ENCODE data around the gene CTBP2. TPM values are rescaled to one million over a fixed set of nuclear protein-coding genes. Genes with fewer than 3 reads are reported as not detected.

Gene CTBP2
- total RNA-seq, 1 experiment from 2014 or later, result 77.8 TPM

DNA sequence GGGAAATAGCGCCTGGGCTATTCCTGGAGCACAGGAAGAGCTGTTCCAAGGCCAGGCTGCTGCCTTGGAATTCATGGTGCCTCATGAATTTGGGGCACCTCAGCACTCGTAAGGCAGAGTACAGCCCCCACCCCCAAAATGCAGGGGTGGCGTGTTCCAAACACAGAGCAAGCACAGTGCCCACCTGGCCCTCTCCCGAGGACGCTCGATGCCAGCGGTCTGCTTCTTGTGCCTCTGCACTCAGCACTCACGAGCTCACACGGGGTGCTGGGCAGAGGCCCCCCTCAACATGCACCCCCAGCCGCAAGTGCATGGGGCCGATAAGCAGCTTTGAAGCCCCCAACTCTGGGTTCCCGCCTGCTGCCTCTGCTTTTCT, 158.3 kb downstream of the CTBP2 start:
- TF ChIP-seq EZH2 (IDR thresholded peaks at IDR 0.05; ENCODE audit: borderline replicate concordance, low read depth, low read length, poor library complexity, severe bottlenecking), result no peak
- TF ChIP-seq, protein P1, sequence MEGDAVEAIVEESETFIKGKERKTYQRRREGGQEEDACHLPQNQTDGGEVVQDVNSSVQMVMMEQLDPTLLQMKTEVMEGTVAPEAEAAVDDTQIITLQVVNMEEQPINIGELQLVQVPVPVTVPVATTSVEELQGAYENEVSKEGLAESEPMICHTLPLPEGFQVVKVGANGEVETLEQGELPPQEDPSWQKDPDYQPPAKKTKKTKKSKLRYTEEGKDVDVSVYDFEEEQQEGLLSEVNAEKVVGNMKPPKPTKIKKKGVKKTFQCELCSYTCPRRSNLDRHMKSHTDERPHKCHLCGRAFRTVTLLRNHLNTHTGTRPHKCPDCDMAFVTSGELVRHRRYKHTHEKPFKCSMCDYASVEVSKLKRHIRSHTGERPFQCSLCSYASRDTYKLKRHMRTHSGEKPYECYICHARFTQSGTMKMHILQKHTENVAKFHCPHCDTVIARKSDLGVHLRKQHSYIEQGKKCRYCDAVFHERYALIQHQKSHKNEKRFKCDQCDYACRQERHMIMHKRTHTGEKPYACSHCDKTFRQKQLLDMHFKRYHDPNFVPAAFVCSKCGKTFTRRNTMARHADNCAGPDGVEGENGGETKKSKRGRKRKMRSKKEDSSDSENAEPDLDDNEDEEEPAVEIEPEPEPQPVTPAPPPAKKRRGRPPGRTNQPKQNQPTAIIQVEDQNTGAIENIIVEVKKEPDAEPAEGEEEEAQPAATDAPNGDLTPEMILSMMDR (conservative IDR thresholded peaks at IDR 0.05; ENCODE audit: low read depth, low read length), result no peak
- Histone ChIP-seq H3K36me3 (ENCODE audit: insufficient read depth, low read length, poor library complexity, severe bottlenecking) (peaks cover 35% of the 10 kb centered on the region), H3K27ac (ENCODE audit: low read depth, low read length, poor library complexity, severe bottlenecking) (no peak overlapping the region), H3K4me1 (ENCODE audit: insufficient read depth, low read length, poor library complexity, severe bottlenecking) (no peaks in the 10 kb centered on the region), H3K27me3 (replicated peaks; ENCODE audit: insufficient read depth, low read depth, low read length, poor library complexity) (no peaks in the 10 kb centered on the region), H3K4me3 (ENCODE audit: low read depth, low read length, poor library complexity, severe bottlenecking) (no peak overlapping the region), H3K9me3 (ENCODE audit: low read depth, low read length, poor library complexity, severe bottlenecking) (no peaks in the 10 kb centered on the region)
- BruUV-seq (replicated peaks), result no TSS peak
- CTCF ChIA-PET, result no interaction called here
- intact Hi-C loops (cut with micrococcal nuclease; ENCODE audit: unreplicated experiment), result no loop called here
- POLR2A ChIA-PET (ENCODE audit: low non-redundant PET), result no interaction called here
- DNase-seq (ENCODE audit: low spot score), result no peak

DNA sequence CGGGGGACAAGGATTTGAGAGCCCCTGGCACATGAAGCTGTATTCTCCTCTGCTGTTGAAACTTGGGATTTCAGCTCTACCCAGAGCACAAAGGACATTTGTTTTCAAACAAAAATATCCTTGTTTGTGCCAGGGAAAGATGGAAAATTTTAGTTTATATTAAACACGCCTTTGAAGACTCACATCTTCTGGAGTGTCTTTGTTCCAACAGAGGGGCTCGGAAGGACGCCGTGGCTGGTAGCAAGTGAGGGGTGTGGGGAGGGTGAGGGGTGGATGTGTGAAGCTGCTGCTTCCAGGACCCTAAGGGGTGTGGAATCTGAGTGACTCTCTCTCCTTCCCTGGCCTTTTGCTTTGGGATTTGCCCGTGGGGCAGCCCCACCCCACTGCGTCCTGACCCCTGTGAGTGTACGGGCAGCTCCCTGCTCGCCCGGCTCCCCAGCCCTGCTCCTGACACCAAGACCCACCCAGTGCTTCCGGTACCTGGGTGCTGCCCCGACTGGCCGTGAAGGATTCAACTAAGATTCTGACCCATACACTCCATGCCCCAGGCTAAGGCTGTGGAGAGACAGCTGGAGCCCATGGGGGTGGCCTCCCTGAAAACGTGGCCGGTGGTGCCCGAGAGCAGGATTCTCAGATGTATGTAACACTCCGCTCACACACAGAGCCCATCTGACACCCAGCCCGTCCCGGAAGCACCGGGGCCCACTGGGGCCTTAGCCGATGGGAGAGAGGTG, 158.9 kb downstream of the CTBP2 start:
- no peak for DNase-seq (ENCODE audit: low spot score)
- CTCF ChIA-PET, result interaction anchor here (0.5 kb wide), 1 partner anchor 27 kb away, joined by 3 read pairs; no protein-coding TSS in a partner anchor
- Histone ChIP-seq H3K27me3 (replicated peaks; ENCODE audit: insufficient read depth, low read depth, low read length, poor library complexity) (no peaks in the 10 kb centered on the region), H3K4me1 (ENCODE audit: insufficient read depth, low read length, poor library complexity, severe bottlenecking) (no peaks in the 10 kb centered on the region), H3K36me3 (ENCODE audit: insufficient read depth, low read length, poor library complexity, severe bottlenecking) (peaks cover 41% of the 10 kb centered on the region), H3K27ac (ENCODE audit: low read depth, low read length, poor library complexity, severe bottlenecking) (no peak overlapping the region), H3K9me3 (ENCODE audit: low read depth, low read length, poor library complexity, severe bottlenecking) (no peaks in the 10 kb centered on the region), H3K4me3 (ENCODE audit: low read depth, low read length, poor library complexity, severe bottlenecking) (no peak overlapping the region)
- POLR2A ChIA-PET (ENCODE audit: low non-redundant PET), result no interaction called here
- BruUV-seq (replicated peaks), result no TSS peak
- intact Hi-C loops (cut with micrococcal nuclease; ENCODE audit: unreplicated experiment), result no loop called here
- no peak for TF ChIP-seq EZH2 (IDR thresholded peaks at IDR 0.05; ENCODE audit: borderline replicate concordance, low read depth, low read length, poor library complexity, severe bottlenecking)
- TF ChIP-seq, protein P1 (conservative IDR thresholded peaks at IDR 0.05; ENCODE audit: low read depth, low read length), result no peak

DNA sequence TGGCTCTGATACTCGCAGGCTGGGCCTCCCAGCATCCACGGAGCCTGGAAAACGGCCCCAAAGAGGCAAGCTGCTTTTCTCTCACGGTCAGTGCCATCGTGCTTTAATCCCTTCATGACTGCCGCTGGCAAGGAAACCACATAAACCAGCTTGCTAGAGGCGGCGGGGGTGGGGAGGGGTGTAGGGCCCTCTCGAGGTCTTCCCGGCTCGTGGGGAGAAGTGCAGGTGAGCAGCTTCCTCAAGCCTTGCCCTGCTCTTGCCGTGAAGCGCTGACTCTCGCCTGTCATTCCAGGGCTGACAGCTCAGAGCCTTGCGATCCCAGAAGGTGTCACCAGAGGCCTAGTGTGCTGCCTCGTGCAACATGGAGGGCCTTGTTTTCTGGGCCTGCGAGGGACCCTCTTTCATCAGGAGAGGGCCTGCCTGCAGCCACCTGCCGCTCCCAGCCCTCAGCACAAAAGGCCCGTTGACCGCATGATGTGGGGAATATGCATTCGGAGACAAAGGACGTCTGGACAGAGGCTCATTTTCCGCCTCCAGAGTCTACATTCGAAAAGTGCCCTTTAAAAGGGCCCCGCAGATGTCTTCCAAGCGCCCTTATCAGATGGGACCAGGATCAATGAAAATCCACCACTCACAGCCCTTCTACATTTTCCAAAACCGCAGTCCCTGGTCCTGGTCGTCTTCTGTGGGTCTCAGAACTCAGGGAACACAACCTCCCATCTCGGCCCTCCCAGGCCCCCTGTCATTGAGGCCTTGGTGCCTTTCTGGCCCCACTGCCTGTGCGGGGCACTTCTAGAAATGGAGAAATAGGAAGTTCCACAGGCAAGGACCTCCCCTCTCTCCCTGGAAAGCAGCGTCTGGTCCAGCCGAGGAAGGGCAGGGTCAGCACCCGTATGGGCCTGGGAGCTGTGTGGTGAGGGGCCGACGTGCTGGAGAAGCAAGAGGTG, 159.7 kb downstream of the CTBP2 start:
- TF ChIP-seq, protein P1 (conservative IDR thresholded peaks at IDR 0.05; ENCODE audit: low read depth, low read length), result peak; percentile 30
- no peak for TF ChIP-seq EZH2 (IDR thresholded peaks at IDR 0.05; ENCODE audit: borderline replicate concordance, low read depth, low read length, poor library complexity, severe bottlenecking)
- BruUV-seq (replicated peaks), result no TSS peak
- CTCF ChIA-PET, result interaction anchor here (0.5 to 0.7 kb wide), 3 partner anchors 24 to 154 kb away, joined by 3 to 7 read pairs (median 4); no protein-coding TSS in a partner anchor

More for the DNA sequence above, 159.7 kb downstream of the CTBP2 start:
- peaks cover 46% of the 10 kb centered on the region for H3K36me3 ChIP-seq (ENCODE audit: insufficient read depth, low read length, poor library complexity, severe bottlenecking)
- POLR2A ChIA-PET (ENCODE audit: low non-redundant PET), result no interaction called here
- no peaks in the 10 kb centered on the region for H3K4me1 ChIP-seq (ENCODE audit: insufficient read depth, low read length, poor library complexity, severe bottlenecking)
- no peak for DNase-seq (ENCODE audit: low spot score)
- H3K4me3 ChIP-seq (ENCODE audit: low read depth, low read length, poor library complexity, severe bottlenecking), result no peak overlapping the region
- no peak overlapping the region for H3K27ac ChIP-seq (ENCODE audit: low read depth, low read length, poor library complexity, severe bottlenecking)
- H3K27me3 ChIP-seq (replicated peaks; ENCODE audit: insufficient read depth, low read depth, low read length, poor library complexity), result no peaks in the 10 kb centered on the region
- intact Hi-C loops (cut with micrococcal nuclease; ENCODE audit: unreplicated experiment), result no loop called here
- no peaks in the 10 kb centered on the region for H3K9me3 ChIP-seq (ENCODE audit: low read depth, low read length, poor library complexity, severe bottlenecking)
